IMR-90 (cell line): ENCODE results near the gene SQSTM1. TPM values are rescaled to one million over a fixed set of nuclear protein-coding genes. Genes with fewer than 3 reads are reported as not detected.

Experiments used
- ATAC-seq: fragments of 200-7000 bp; cut with Tn5 transposase; 2 replicates; pipeline ENCODE4 v1.9.1; 2020; ENCODE audit warnings: low read depth, mild to moderate bottlenecking, moderate library complexity
- BruUV-seq: library from RNA; stranded (reverse); fragments of 400-500 nt; replicated peaks from 2 replicates; lab custom pipeline; 2021; lab: Mats Ljungman, UMichigan
- CTCF ChIA-PET: fragments of 300-600 bp; formaldehyde crosslinking; extraction: SDS; loops from one replicate; lab custom pipeline; 2021; ENCODE audit warnings: antibody characterized with exemption; lab: Yijun Ruan, JAX
- POLR2A ChIA-PET: fragments of 300-600 bp; sonication (Branson Sonifier 250); formaldehyde crosslinking; loops from one replicate; lab custom pipeline; 2022; ENCODE audit warnings: antibody characterized with exemption; ENCODE audit not compliant: unreplicated experiment; lab: Charles Lee
- DNase-seq: peaks from one replicate; pipeline ENCODE4 v3.0.0; 2013
- H2AFZ ChIP-seq: replicated peaks from 2 replicates; pipeline ENCODE3; 2013; ENCODE audit warnings: low read length, mild to moderate bottlenecking; ENCODE audit not compliant: poor library complexity
- H2AK5ac ChIP-seq: 2 replicates; pipeline ENCODE4 v1.6.1; 2013; ENCODE audit warnings: low read depth, low read length, inconsistent platforms
- H2AK9ac ChIP-seq: replicated peaks from 2 replicates; pipeline ENCODE3; 2013; ENCODE audit warnings: mild to moderate bottlenecking, low read depth, low read length, moderate library complexity; ENCODE audit not compliant: poor library complexity
- H2BK120ac ChIP-seq: 2 replicates; pipeline ENCODE4 v1.6.1; 2013; ENCODE audit warnings: low read depth, low read length, inconsistent platforms
- H2BK15ac ChIP-seq: 3 replicates; pipeline ENCODE4 v1.6.1; 2013; ENCODE audit warnings: low read depth, low read length, inconsistent platforms
- H2BK20ac ChIP-seq: 2 replicates; pipeline ENCODE4 v1.6.1; 2013; ENCODE audit warnings: low read depth, mild to moderate bottlenecking, inconsistent platforms, low read length, moderate library complexity
- H2BK5ac ChIP-seq: 2 replicates; pipeline ENCODE4 v1.6.1; 2013; ENCODE audit warnings: mild to moderate bottlenecking, low read depth, low read length, inconsistent platforms; ENCODE audit not compliant: poor library complexity, severe bottlenecking
- H3K14ac ChIP-seq: replicated peaks from 2 replicates; pipeline ENCODE4 v1.6.1; 2013; ENCODE audit warnings: low read depth, low read length, inconsistent platforms
- H3K18ac ChIP-seq: 2 replicates; pipeline ENCODE4 v1.6.1; 2013; ENCODE audit warnings: low read depth, low read length, control low read depth
- H3K23ac ChIP-seq: 2 replicates; pipeline ENCODE4 v1.6.1; 2013; ENCODE audit warnings: low read depth, low read length, inconsistent platforms
- H3K27ac ChIP-seq: 2 replicates; pipeline ENCODE4 v1.5.1; 2013; ENCODE audit warnings: mild to moderate bottlenecking, control low read depth, low read length; ENCODE audit not compliant: insufficient read depth
- H3K27me3 ChIP-seq: 2 replicates; pipeline ENCODE4 v1.6.1; 2013; ENCODE audit warnings: low read length; ENCODE audit not compliant: control insufficient read depth, insufficient read depth
- H3K36me3 ChIP-seq: 2 replicates; pipeline ENCODE4 v1.6.1; 2013; ENCODE audit warnings: low read length, mixed read lengths; ENCODE audit not compliant: control insufficient read depth, insufficient read depth
- H3K4ac ChIP-seq: 2 replicates; pipeline ENCODE4 v1.6.1; 2013; ENCODE audit warnings: low read depth, low read length, inconsistent platforms
- H3K4me1 ChIP-seq: 2 replicates; pipeline ENCODE4 v1.6.1; 2013; ENCODE audit warnings: low read length, mixed read lengths; ENCODE audit not compliant: control insufficient read depth, insufficient read depth
- H3K4me2 ChIP-seq: 2 replicates; pipeline ENCODE4 v1.6.1; 2013; ENCODE audit warnings: low read depth, mild to moderate bottlenecking, control low read depth, low read length, moderate library complexity
- H3K4me3 ChIP-seq: 2 replicates; pipeline ENCODE4 v1.5.1; 2013; ENCODE audit warnings: low read depth, mild to moderate bottlenecking, control low read depth, low read length, moderate library complexity; ENCODE audit not compliant: insufficient read depth
- H3K56ac ChIP-seq: 2 replicates; pipeline ENCODE4 v1.6.1; 2013; ENCODE audit warnings: low read length, inconsistent platforms; ENCODE audit not compliant: insufficient read depth; ENCODE audit errors: extremely low read depth
- H3K79me1 ChIP-seq, 2 experiments: 2 replicates each; pipeline ENCODE4 v1.6.1; 2013; ENCODE audit warnings: low read length in 2 of 2, inconsistent platforms in 1 of 2, low read depth in 1 of 2
- H3K9ac ChIP-seq: 2 replicates; pipeline ENCODE4 v1.6.1; 2013; ENCODE audit warnings: low read depth, low read length, control low read depth
- H3K9me1 ChIP-seq: 2 replicates; pipeline ENCODE4 v1.6.1; 2013; ENCODE audit warnings: low read length, inconsistent platforms; ENCODE audit not compliant: insufficient read depth
- H3K9me3 ChIP-seq: 2 replicates; pipeline ENCODE4 v1.6.1; 2013; ENCODE audit warnings: low read length; ENCODE audit not compliant: control insufficient read depth, insufficient read depth
- H4K20me1 ChIP-seq: 2 replicates; pipeline ENCODE4 v1.6.1; 2013; ENCODE audit warnings: low read length, inconsistent platforms; ENCODE audit not compliant: insufficient read depth
- H4K5ac ChIP-seq: 2 replicates; pipeline ENCODE4 v1.6.1; 2013; ENCODE audit warnings: mild to moderate bottlenecking, low read depth, low read length, control low read depth
- H4K8ac ChIP-seq, 2 experiments: 2 replicates each; pipeline ENCODE4 v1.6.1; 2013; ENCODE audit warnings: low read depth in 2 of 2, low read length in 2 of 2, control low read depth in 1 of 2, inconsistent platforms in 1 of 2
- H4K91ac ChIP-seq: 2 replicates; pipeline ENCODE4 v1.6.1; 2013; ENCODE audit warnings: low read depth, low read length, inconsistent platforms; ENCODE audit not compliant: insufficient read depth
- BHLHE40 ChIP-seq: fragments of 150-350 bp; IDR thresholded peaks from 2 replicates; pipeline ENCODE4 v1.6.1; 2016; ENCODE audit warnings: mild to moderate bottlenecking, low read depth, low read length
- CEBPB ChIP-seq: IDR thresholded peaks from 2 replicates; pipeline ENCODE4 v1.6.1; 2012; ENCODE audit warnings: low read depth, low read length, improper control_type of control experiment
- CHD1 ChIP-seq: IDR thresholded peaks from 2 replicates; pipeline ENCODE4 v1.6.1; 2012; ENCODE audit warnings: low read depth, low read length, improper control_type of control experiment
- FOS ChIP-seq: fragments of 150-350 bp; IDR thresholded peaks from 2 replicates; pipeline ENCODE4 v1.6.1; 2016; ENCODE audit warnings: low read depth, low read length
- MAZ ChIP-seq: IDR thresholded peaks from 2 replicates; pipeline ENCODE4 v1.6.1; 2012; ENCODE audit warnings: low read depth, mild to moderate bottlenecking, low read length, improper control_type of control experiment, moderate library complexity, borderline replicate concordance
- NFE2L2 ChIP-seq: fragments of 150-350 bp; IDR thresholded peaks from 2 replicates; pipeline ENCODE4 v1.6.1; 2016; ENCODE audit warnings: low read depth, mild to moderate bottlenecking, low read length
- RAD21 ChIP-seq: IDR thresholded peaks from 2 replicates; pipeline ENCODE4 v1.6.1; 2012; ENCODE audit warnings: low read length, improper control_type of control experiment
- RFX5 ChIP-seq: IDR thresholded peaks from 2 replicates; pipeline ENCODE4 v1.8.0; 2012; ENCODE audit warnings: low read depth, mild to moderate bottlenecking, low read length, moderate library complexity
- WGBS, 2 experiments: methylation state at CpG; one replicate each; pipeline versions ENCODE4 v1.1.5 to v1.1.7; 2013; ENCODE audit warnings: missing lambda C conversion rate in 2 of 2; ENCODE audit not compliant: insufficient read length in 1 of 2; ENCODE audit errors: extremely low coverage in 2 of 2; 5-methylcytosine and 5-hydroxymethylcytosine counted together
- dilution Hi-C: fragments of 300-500 bp; cut with HindIII; formaldehyde crosslinking; loops from one replicate; pipeline ENCODE4 v1.14.3; 2018; ENCODE audit warnings: low sequenced_read_pairs; ENCODE audit not compliant: unreplicated experiment
- in situ Hi-C: fragments of 300-500 bp; cut with MboI; formaldehyde crosslinking; loops from 3 replicates; pipeline ENCODE4 v1.14.3; 2019; ENCODE audit warnings: low sequenced_read_pairs, inconsistent platforms, mixed read lengths
- intact Hi-C: fragments of 100-400 bp; cut with micrococcal nuclease; formaldehyde crosslinking; loops from 2 replicates; pipeline ENCODE4 v1.10.0; 2022
- polyA plus RNA-seq, 3 experiments: library from polyadenylated mRNA; depleted of rRNA; stranded (reverse); fragments of >200 nt; gene quantifications; 2 replicates each; pipeline ENCODE4 v1.2.3, GENCODE V29; 2012; ENCODE audit warnings: low replicate concordance in 1 of 3
- total RNA-seq: library from RNA; depleted of rRNA; stranded (reverse); fragments of >200 nt; gene quantifications from 2 replicates; pipeline ENCODE4 v1.2.3, GENCODE V29; 2012
- TF ChIP-seq, protein P1 (sequence below): fragments of 150-350 bp; IDR thresholded peaks from 2 replicates; pipeline ENCODE4 v1.6.1; 2017; ENCODE audit warnings: mild to moderate bottlenecking, antibody characterized with exemption, low read length, low read depth
- TF ChIP-seq, protein P2 (sequence below): fragments of 150-350 bp; IDR thresholded peaks from 2 replicates; pipeline ENCODE4 v1.6.1; 2016; ENCODE audit warnings: low read depth, mild to moderate bottlenecking, low read length, moderate library complexity, borderline replicate concordance
- TF ChIP-seq, protein P3 (sequence below): conservative IDR thresholded peaks from 2 replicates; pipeline ENCODE4 v1.5.1; 2012; ENCODE audit warnings: mild to moderate bottlenecking, low read depth, low read length, improper control_type of control experiment

SQSTM1 gene
- total and polyA plus RNA-seq, 2 of the 4 experiments (the other 2 are of a cell fraction): 152 to 184 TPM

DNA sequence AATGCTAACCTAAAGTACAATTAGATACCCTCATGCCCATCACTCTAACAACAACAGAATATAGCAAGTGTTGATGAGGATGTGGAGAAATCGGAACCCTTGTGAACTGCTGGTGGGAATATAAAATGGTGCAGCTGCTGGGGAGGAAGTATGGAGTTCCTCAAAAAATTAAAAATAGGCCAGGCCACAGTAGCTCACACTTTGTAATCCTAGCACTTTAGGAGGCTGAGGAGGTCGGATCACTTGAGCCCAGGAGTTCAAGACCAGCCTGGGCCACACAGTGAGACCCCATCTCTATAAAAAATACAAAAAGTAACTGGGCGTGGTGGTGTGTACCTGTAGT is 55.9 kb downstream of the SQSTM1 start:
- H3K27ac ChIP-seq: no peak overlapping the region
- no peak overlapping the region for H3K14ac ChIP-seq
- intact Hi-C loops (no loop called here), dilution Hi-C loops (no loop called here), in situ Hi-C loops (no loop called here)
- no peaks in the 10 kb centered on the region for H3K9me1 ChIP-seq
- H2AK5ac ChIP-seq: no peak overlapping the region
- no peak overlapping the region for H4K91ac ChIP-seq
- no peak overlapping the region for H2AFZ ChIP-seq
- CTCF ChIA-PET: no interaction called here
- H3K56ac ChIP-seq: no peak overlapping the region
- WGBS, 2 experiments: 60% methylated on average over 1 of the region's 3 CpGs; no CpG with 5 or more reads in 1 of the 2 experiments
- POLR2A ChIA-PET: no interaction called here
- no peak overlapping the region for H4K8ac ChIP-seq
- H3K79me1 ChIP-seq: no peaks in the 10 kb centered on the region; a peak in 2 of 4 replicates
- no peak overlapping the region for H3K23ac ChIP-seq
- TF ChIP-seq CHD1: no peak
- no peak for TF ChIP-seq RAD21
- TF ChIP-seq BHLHE40: no peak
- no peak for TF ChIP-seq RFX5
- TF ChIP-seq, protein P1, sequence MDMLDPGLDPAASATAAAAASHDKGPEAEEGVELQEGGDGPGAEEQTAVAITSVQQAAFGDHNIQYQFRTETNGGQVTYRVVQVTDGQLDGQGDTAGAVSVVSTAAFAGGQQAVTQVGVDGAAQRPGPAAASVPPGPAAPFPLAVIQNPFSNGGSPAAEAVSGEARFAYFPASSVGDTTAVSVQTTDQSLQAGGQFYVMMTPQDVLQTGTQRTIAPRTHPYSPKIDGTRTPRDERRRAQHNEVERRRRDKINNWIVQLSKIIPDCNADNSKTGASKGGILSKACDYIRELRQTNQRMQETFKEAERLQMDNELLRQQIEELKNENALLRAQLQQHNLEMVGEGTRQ: no peak
- no peak for TF ChIP-seq NFE2L2
- TF ChIP-seq CEBPB: no peak
- TF ChIP-seq, protein P2, sequence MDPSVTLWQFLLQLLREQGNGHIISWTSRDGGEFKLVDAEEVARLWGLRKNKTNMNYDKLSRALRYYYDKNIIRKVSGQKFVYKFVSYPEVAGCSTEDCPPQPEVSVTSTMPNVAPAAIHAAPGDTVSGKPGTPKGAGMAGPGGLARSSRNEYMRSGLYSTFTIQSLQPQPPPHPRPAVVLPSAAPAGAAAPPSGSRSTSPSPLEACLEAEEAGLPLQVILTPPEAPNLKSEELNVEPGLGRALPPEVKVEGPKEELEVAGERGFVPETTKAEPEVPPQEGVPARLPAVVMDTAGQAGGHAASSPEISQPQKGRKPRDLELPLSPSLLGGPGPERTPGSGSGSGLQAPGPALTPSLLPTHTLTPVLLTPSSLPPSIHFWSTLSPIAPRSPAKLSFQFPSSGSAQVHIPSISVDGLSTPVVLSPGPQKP: no peak
- TF ChIP-seq, protein P3, sequence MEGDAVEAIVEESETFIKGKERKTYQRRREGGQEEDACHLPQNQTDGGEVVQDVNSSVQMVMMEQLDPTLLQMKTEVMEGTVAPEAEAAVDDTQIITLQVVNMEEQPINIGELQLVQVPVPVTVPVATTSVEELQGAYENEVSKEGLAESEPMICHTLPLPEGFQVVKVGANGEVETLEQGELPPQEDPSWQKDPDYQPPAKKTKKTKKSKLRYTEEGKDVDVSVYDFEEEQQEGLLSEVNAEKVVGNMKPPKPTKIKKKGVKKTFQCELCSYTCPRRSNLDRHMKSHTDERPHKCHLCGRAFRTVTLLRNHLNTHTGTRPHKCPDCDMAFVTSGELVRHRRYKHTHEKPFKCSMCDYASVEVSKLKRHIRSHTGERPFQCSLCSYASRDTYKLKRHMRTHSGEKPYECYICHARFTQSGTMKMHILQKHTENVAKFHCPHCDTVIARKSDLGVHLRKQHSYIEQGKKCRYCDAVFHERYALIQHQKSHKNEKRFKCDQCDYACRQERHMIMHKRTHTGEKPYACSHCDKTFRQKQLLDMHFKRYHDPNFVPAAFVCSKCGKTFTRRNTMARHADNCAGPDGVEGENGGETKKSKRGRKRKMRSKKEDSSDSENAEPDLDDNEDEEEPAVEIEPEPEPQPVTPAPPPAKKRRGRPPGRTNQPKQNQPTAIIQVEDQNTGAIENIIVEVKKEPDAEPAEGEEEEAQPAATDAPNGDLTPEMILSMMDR: no peak
- no peak for TF ChIP-seq FOS
- no peak for TF ChIP-seq MAZ
- H3K4me3 ChIP-seq: no peak overlapping the region
- no peak overlapping the region for H2BK5ac ChIP-seq
- H2BK15ac ChIP-seq: no peak overlapping the region
- H3K4me1 ChIP-seq: no peaks in the 10 kb centered on the region
- no peak overlapping the region for H2BK20ac ChIP-seq
- DNase-seq (no peak), ATAC-seq (no peak)
- H2AK9ac ChIP-seq: no peak overlapping the region
- no peak overlapping the region for H4K5ac ChIP-seq
- H3K36me3 ChIP-seq: peaks cover 65% of the 10 kb centered on the region
- H3K4me2 ChIP-seq: no peak overlapping the region
- H4K20me1 ChIP-seq: no peaks in the 10 kb centered on the region
- H3K18ac ChIP-seq: no peak overlapping the region
- no peaks in the 10 kb centered on the region for H3K27me3 ChIP-seq
- H3K9ac ChIP-seq: no peak overlapping the region
- no peak overlapping the region for H3K4ac ChIP-seq
- BruUV-seq: no TSS peak
- no peak overlapping the region for H2BK120ac ChIP-seq
- H3K9me3 ChIP-seq: no peaks in the 10 kb centered on the region
